GM18868 (cell line): ENCODE results near the gene ITGB3BP.
"Not testable (repeated sequence)": the region's sequence is repeated elsewhere in the genome, so short reads cannot be mapped to it uniquely, and the experiment has no call there.

Experiments used
- ATAC-seq: cut with Tn5 transposase; IDR thresholded peaks from one replicate; pipeline ENCODE4 v1.9.1; 2021; ENCODE audit warnings: mild to moderate bottlenecking, moderate library complexity; ENCODE audit not compliant: unreplicated experiment

The ITGB3BP gene

GRCh38 chr1:63423649-63424048 lies 99.4 kb downstream of the ITGB3BP start:
- no peak for ATAC-seq

GRCh38 chr1:63420746-63421145 lies 102.3 kb downstream of the ITGB3BP start:
- not testable (repeated sequence) for ATAC-seq

GRCh38 chr1:63418101-63418500 lies 104.9 kb downstream of the ITGB3BP start:
- no peak for ATAC-seq

- no peak for ATAC-seq
Observed at GRCh38 chr1:63414691-63415365, 108.2 kb downstream of the ITGB3BP start.

GRCh38 chr1:63413394-63413793 lies 109.6 kb downstream of the ITGB3BP start:
- no peak for ATAC-seq

GRCh38 chr1:63411066-63411465 lies 112.0 kb downstream of the ITGB3BP start:
- ATAC-seq: no peak

- ATAC-seq: no peak
Observed at GRCh38 chr1:63408331-63408730, 114.7 kb downstream of the ITGB3BP start.

- ATAC-seq: no peak
Observed at GRCh38 chr1:63407002-63407401, 116.0 kb downstream of the ITGB3BP start.

- ATAC-seq: no peak
Observed at GRCh38 chr1:63405987-63406386, 117.0 kb downstream of the ITGB3BP start.

- no peak for ATAC-seq
Observed at GRCh38 chr1:63405021-63405420, 118.0 kb downstream of the ITGB3BP start.

- ATAC-seq: peak; percentile 84
Observed at GRCh38 chr1:63403386-63403785, 119.6 kb downstream of the ITGB3BP start.

- ATAC-seq: no peak
Observed at GRCh38 chr1:63401945-63402344, 121.1 kb downstream of the ITGB3BP start.
